Heart left ventricle (tissue), 13 donors: ENCODE data around the gene C2CD4B.

Experiments used
- POLR2A ChIP-seq, 2 donors: fragments of 450-650 bp; IDR thresholded peaks; one replicate each; pipeline ENCODE4 v1.6.1; 2017; ENCODE audit warnings: antibody characterized with exemption in 2 of 2, mild to moderate bottlenecking in 2 of 2, moderate library complexity in 2 of 2
- TF ChIP-seq, protein P1 (sequence below), 12 donors: fragments of 200-600 bp; sonication (generic) in 4 of 12; IDR thresholded peaks; one replicate each; pipeline versions ENCODE4 v1.5.0 to v1.8.0; 2018 to 2022; ENCODE audit warnings: antibody characterized with exemption in 12 of 12, mild to moderate bottlenecking in 5 of 12
- donor health status: ischemic (EF 13 %, LVEDD 7.1; RV severe dilation, severe dysfunction).
- donor health status: DM: no; HTN: yes; CAD: no.
- donor health status: DM: no; HTN: no; CAD: no.
- donor health status: ischemic (EF 25% LVEDD 6.9; RV normal size, moderate dysfunction).
- donor health status: ischemic (EF 25% LVEDD 5.7; RV mildly dilated, moderate dysfunction).
- donor health status: ischemic (EF 35%, LVEDD 5.7; RV mildly dilated, moderate dysfunction).
- donor health status: nonischemic (EF 11% LVEDD 7.7; RV severe dilation, severe dysfunction).
- donor health status: DM: yes; HTN: yes; CAD: no.
- donor health status: PGD.
- donor health status: ischemic (EF 29% LVEDD 5.4; RV normal size, mild dysfunction).
- donor health status: nonischemic (EF 23%, LVEDD 6.1; RV moderate dilation, normal function).

DNA sequence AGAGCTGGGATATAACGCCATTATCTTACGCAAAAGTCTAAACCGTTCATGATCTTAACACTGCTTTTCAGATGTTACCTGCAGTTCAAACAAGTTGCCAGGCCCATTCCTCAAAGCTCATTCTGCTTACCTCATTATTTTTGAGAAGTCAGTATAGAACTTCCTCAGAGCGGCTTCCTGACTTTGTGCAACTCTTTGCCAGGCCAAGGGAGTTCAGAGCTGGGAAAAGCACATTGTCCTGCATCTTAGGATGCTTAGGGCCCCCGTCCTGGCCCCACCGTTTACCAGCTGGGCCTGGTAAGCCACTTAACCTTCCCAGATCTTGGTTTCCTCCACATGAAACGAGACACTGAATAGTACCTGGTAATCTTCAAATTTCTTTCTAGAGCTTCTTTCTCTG lies 6.8 kb upstream of the C2CD4B start:
- TF ChIP-seq, protein P1, sequence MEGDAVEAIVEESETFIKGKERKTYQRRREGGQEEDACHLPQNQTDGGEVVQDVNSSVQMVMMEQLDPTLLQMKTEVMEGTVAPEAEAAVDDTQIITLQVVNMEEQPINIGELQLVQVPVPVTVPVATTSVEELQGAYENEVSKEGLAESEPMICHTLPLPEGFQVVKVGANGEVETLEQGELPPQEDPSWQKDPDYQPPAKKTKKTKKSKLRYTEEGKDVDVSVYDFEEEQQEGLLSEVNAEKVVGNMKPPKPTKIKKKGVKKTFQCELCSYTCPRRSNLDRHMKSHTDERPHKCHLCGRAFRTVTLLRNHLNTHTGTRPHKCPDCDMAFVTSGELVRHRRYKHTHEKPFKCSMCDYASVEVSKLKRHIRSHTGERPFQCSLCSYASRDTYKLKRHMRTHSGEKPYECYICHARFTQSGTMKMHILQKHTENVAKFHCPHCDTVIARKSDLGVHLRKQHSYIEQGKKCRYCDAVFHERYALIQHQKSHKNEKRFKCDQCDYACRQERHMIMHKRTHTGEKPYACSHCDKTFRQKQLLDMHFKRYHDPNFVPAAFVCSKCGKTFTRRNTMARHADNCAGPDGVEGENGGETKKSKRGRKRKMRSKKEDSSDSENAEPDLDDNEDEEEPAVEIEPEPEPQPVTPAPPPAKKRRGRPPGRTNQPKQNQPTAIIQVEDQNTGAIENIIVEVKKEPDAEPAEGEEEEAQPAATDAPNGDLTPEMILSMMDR (IDR thresholded peaks at IDR 0.05), result no peak
- TF ChIP-seq POLR2A (IDR thresholded peaks at IDR 0.05), result no peak
